NCI-H2171 treated with DMSO at 0.1 percent for 48 hours (cell line): ENCODE results near the gene TSEN15.

ENCODE experiments used
- DNase-seq: peaks from one replicate; lab custom pipeline; 2025; lab: John Stamatoyannopoulos, UW

Gene TSEN15

DNA sequence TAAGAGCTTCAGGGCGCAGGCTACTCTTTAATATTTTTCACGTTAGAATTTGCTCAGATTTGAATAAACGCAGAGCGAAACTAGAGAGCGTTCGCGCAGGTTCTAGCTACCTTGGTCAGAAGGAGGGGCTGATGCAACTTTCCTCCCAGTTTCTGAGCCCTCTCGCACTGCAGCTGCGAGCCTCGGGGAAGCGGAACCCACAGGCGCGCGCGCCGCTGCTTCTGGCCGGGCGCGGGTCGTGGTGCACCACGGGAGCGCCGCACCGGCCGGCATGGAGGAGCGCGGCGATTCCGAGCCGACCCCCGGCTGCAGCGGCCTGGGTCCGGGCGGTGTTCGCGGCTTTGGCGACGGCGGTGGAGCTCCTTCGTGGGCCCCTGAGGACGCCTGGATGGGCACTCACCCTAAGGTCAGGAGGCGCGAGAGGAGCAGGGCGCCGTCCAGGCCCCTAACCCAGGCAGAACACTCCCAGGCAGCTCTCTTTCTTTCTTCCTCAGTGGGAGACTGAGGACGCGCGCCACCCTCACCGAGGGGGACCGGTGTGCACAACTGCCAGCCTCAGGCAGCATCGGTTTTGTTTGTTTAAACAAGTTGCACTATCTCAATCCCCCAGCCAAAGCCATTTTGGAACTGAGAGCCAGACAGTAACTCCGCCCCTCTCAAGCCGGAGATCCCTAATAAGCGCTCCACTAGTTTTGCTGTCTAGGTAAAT is at the start of gene TSEN15:
TSS of gene TSEN15 (plus strand) at position 246 of the 709 bp plus-strand sequence. CDS start at position 272, 26 bp downstream.
- DNase-seq: peak; percentile 88

DNA sequence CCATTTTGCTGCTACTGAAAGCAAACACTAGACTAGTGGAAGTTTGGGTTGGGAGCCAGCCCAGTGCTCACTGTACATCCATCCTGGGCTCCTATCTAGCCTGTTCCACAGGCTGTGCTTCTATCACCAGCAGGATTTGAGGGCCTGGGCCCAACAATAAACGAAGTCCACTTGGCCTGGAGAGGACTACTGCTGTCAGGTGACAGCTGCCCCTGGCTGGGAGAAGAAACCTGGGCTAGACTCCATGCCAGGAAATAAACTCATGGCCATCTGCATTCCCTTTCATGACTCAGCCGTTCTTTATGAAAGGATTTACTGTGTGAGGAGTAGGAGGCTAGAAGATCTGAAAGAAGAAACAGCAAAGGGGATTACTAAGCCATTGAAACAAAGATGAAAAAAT is 49.5 kb upstream of the TSEN15 start:
- DNase-seq: no peak

DNA sequence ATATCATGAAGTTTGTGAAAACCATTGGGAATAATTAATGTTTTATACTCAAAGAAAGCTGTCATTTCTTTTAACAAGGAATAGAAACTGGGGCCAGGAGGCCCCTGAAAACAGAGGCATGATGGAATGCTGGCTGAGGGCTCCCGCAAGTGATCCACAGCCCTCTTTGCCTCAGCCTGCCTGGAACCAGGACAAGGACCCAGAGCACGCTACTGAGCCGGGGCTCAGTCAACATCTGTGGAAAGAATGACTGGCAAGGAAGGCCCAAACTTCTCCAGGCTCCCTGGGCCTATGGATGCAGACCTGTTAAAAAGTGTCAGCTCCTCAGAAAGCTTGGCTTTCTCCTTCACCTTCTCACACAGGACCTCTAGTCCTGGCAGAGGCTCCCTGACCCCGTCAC is 46.6 kb upstream of the TSEN15 start:
- no peak for DNase-seq

DNA sequence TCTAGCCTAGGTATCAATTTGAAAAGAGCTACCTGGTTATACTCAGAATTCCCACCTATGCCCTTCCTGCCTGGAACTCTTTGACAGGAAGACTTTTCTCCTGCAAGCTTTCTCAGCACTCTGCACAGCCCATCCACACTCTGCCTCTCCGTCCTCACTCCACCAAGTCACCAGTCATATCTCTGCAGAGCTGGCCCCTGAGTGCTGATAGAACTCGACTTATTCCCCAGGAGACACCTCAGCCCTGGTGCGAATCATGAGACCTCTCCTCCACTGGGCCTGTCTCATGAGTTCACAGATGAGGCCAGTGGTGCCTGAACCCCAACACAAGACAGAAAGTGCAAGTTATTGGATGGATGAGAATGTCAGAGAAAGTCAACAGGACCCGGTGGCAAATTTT is 46.0 kb upstream of the TSEN15 start:
- DNase-seq: no peak

DNA sequence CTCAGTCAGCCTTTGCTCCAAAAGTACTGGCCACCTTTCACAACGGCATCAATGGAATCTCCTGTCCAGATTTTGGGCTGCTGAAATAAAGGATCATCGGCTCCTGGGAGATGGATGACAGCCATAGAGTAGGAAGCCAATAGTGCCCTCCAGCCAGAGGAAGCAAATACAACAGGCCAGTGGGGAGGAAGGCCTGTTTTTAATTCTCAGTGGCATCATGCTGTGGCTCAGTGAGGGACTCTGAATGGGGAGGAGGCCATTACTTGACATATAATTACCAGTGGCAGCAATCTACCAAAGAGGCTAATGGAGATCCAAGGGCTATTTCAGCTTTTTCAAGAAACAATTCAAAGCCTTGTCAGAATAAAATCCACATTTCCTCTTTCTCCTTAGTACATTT is 40.7 kb upstream of the TSEN15 start:
- no peak for DNase-seq

DNA sequence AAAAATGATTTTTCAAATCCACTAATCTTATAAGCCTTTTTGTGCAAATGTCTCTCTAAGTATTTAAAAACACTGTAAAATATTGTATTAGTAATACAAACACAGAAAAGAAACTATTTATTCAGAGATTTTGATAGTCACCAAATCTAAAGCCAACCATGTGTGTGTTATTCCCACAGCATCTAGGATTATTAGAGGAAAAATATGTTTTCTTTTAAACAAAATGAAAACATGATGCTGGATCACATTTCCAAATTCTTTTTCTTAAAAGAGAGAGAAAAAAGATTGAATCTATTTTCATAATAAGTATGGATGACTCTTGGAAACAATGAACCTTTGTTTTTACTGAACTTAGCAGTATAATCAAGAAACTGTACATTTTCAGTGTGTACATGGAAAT is 39.3 kb upstream of the TSEN15 start:
- no peak for DNase-seq

DNA sequence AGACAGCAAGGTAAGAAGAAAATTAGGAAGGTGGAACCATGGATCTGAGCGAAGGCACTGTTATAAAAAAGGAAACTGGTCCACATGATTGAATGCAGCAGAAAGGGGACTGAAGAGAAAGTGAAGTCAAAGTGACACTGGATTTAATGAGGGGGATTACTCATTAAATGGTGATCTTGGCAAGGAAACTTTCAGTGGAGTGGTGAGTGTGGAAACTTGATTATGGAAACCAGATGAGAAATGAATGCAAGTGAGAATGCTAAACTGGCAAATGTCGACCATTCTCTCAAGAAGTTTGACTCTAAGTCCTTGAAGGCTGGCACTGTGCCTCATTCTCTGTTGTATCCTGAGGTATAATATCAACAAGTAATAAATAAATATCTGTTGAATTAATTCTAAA is 37.3 kb upstream of the TSEN15 start:
- no peak for DNase-seq

DNA sequence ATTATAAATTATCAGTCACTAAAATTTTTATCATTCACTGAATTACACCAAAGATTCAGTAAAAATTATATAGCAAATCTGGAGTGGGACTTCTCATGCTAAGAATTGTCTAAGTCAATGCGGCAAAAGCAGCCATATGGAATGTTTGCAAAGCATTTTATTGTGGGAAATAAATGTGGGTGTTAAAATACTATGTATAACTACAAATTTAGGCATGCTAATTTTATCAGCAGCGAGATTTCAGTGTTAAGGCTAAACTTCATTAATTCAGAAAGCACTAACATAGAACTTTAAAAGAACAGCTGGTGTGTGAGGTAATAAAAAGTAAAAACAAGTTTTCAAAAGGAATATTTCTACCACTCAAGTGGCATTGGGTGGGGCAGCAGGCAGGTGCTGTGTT is 35.4 kb upstream of the TSEN15 start:
- no peak for DNase-seq

DNA sequence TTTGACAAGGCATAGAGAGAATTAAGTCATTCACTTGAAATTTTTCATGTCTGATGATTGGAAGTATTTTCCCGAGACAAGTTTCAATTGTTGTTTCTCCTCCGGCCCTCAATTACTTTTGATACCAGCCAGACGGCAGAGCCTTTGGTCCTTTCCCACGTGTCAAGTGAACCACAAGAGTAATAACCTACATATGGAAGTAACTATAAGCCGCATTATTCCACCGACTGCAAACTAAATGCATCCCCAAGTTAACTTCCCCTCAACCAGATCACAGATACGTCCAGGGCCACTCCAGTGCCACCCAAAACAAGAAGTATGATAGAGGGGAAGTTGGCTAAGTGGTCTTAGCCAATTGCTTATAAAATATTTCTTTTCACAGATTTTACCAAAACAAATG is 34.2 kb upstream of the TSEN15 start:
- no peak for DNase-seq

DNA sequence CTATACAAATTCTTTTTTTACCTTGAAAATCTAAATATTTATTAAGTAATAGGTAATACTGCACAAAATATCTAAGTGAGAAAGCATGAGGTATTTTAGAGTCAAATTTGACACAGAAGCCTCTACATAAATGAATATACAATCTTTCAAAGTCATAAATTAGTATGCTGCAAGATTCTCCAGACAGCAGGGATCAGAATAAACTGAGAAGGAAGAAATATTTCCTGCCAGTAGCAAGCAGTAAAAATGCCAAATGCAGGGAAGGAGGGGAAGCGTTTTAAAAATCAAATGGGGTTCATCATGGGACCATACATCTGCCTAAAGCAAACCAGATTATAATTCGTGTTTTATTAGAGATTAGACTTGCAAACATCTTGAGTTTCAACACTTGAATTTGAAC is 32.9 kb upstream of the TSEN15 start:
- no peak for DNase-seq

DNA sequence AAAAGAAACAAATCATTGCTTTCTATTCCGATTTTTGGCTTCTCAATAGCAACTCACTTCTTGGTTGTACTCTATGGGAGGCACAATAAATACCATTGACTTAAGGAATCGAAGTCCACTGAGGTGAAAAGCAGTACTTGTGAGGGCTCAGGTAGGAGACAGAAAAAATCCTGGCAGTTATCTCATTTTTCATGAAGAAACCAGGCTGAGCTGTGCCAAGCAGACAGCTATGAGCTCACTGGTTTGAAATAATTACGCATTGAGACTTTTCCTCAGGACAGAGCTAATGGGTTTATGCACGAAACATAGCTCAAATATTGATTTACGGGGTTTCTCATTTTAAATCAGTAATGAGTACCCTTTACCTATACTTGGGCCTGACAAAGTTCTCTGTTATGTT is 32.5 kb upstream of the TSEN15 start:
- no peak for DNase-seq

DNA sequence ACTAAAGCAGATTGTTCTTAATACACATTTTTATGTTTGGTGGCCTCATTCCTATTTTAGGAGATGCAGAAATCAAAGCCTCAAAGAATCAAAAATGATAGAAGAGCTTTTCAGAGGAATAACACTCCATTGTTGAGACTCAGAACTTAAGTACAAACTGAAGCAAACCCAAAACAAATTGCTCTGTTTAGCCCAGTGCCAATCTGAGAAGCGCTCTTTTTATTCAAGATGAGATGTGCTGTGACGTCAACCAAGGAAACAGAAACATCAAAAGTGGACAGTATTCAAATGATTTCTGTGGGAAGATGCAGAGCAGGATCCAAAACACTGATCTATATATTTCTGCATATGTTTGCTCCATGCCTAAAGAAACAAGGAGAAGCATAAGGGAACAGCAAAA is 32.0 kb upstream of the TSEN15 start:
- DNase-seq: no peak

DNA sequence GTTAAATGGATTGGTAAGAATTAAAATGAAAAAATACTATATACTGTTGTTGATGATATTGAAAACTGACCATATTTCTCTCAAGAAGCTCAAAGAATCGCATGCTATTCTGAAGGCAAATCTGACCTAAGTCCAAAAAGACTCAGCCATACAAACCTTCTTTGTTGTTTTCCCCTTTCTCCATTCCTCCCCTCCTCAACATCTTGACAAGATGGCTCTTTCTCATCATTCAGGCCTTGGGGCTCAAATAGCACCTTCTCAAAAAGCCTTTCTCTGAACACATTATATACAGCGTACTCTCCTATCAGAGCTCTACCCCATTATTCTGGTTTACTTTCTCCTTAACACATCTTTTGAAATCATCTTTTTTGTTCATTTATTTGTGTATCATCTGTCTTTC is 31.2 kb upstream of the TSEN15 start:
- DNase-seq: no peak

DNA sequence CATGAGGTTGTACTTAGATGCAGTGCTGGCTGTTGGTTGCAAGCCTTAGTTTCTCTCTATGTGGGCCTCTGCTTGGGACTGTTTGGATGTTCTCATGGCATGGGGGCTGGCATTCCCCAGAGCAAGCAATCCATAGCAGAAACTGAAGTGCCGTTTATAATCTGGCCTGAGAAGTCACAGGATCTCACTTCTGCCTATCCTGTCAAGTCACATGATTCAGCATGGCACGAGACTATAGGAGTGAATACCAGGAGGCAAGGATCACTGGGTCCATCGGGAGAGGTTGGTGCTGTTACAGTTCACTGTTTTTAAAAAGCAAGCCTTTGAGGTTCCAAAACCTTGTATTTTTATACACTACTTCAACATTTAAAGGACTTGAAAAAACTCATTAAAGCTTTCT is 30.7 kb upstream of the TSEN15 start:
- no peak for DNase-seq

DNA sequence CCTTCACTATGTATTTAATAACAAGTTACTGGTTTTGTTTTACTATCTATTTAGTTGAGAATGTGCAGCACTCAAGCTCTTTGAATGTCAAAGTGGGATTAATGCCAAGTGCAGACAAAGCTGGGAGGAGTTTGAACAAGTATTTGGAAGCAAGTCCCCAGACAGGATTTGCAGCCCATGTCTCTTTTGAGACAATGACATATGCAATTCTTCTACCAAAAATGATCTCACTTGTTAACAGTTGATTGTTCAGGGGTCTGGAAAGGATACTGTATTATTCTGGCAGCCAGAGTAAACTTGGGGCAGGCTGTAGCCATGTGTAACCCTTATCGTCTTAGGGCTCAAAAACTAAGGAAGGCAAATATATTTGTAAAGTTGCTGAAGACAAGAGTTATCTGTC is 29.8 kb upstream of the TSEN15 start:
- DNase-seq: no peak

DNA sequence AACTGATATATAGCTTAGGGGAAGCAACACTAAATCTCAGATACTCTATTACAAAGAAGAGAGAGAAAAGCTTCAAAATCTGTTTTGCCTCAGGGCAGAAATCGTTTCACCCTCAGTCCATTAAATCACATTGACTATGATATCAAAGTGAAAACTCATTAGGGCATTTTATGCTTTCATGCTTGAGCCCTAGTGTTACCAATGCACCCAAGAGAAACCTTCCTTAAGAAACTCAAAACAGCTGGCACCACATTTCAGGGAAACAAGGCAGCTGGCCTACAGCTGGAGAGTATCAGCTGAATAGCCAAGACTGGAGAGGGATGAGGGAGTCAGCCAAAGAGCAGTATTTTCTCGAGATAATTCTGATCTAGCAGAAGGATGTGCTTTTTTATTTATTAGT is 28.9 kb upstream of the TSEN15 start:
- peak; percentile 8 for DNase-seq

DNA sequence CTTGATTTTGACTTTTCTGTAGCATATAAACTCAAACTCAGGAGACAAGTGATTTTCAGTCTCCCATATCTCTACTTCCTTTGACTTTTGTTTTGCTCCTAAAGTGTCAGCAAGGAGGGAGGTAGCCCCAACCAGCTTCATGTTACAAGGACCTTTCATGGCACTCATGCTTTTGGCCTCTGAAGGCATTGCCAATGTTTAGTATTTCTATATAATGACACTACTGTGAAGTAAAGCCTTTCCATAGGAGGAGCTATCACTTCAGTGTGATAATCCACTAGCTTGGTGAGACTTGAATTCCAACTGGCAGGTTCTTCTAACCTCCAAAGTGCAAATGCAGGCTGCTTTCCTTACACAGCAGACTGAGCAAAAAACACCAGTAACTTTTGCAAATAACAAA is 28.4 kb upstream of the TSEN15 start:
- no peak for DNase-seq

DNA sequence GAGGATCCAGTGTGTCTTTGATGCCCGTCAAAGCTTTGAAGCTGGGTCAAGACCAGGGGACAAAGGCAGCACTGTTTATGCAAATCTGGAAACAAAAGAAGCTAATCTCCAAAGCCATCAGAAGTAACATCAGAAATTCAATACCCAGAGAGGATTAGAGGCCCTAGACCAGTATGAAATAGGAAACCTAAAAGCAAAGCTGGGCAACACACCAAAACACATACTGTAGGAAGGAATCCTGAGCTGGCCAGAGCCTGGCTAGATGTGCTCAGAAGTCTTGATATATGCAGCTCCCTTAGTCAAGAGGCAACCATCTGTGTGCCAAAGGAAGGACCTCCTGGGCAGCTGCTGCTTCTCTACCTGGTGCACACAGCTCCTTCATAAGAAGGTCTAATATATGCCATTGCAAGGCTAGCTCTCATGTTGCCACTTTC is 26.3 kb upstream of the TSEN15 start:
- DNase-seq: peak; percentile 55

DNA sequence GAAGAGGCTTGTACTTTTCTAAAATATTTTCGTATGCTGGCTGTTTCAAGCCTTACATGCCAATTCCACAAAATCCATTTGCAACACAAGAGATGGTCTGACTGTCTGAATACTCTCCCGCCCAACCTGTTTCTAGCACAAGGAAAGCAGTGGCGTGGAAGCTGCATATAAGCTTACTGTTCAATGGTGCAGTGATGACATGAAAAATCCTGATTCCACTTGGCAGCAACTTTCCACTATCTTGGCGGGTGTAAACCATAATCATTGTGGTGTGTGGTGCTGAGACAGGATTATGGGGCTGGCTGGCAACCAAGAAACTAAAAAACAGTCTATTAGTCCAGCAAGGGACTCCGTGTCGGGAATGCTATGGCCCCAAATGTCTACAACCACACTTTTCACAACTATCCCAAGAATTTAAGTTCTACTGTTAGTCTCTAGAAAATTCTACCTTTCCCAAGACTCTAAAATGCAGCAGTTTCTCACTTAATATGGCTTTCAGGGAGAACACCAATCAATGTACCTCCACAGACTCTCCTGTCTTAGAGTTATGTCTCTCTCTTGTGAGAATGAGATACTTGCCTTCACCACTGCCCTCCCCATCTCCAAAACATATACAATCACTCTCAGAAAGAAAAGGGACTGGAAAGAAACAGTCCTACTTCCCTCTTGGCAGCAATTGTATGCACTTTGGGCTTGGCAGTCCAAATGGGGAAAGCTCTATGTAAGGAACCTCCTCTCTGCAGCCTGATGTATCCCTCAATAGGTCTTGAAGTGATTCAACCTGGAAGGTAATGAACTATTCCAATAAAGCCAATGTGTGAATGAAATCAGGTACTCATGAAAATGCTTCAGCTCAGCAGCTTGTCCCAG is 23.5 kb upstream of the TSEN15 start:
- DNase-seq: no peak

DNA sequence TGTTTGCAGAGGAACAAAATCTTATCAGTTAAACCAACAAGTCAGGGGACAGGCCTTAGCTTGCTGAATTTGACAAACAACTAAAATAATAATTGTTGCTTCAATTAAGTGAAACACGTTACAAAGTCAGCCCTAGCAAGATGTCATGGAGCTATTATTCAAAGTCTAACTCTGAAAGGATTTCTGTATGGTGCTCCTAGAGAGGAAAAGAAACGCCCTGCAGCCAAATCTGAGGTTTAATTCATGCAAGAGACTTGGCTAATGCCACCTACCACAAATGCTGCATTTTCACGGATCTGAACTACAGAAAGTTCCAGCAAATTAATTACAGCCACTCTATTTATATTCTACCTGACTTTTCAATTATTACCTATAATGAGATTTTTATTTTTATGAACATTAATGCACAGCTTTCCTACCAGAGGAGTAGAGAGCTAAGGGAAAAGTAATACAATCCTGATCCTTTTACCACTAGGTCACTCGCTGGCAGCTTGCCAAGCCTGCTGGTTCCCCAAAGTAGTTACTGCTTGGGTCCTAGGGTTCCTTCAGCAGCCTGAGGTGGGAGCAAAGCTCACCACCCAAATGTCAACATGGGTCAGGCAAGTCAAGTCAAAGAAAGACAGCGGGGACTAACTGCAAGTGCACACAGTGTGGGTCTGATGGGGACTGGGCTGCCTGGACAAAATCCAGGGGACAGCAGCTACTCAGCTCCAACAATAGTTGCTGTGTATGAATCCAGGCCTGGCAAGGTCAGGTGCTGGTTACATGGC is 22.5 kb upstream of the TSEN15 start:
- DNase-seq: peak; percentile 3

DNA sequence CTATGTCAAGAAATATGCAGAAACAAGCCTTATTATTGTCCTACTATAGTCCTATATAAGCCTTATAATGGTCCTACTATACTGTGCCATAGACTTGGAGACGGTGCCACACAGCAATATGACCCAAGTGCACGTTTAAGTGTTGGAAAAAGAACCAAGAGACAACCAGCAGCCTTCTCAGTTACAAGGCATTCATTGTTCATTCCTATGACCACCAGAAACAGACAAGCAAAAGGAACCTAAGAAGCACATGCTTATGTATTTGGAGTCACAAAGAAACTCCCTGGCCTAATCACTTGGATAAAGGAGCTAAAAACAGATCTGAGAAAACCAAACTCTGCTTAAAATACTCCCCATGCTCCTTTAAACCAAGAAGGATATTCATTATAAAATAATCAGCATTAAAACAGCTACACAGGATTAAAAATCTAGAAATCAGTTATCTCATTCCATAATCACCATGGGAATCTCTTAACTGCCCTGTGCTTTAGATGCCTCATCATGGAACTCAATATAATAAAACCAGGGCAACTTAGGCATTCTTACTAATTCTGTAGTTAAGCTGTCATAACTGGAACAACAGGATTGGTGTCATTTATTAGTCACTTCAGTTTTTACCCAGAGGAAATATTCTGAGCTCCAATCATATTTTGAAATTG is 21.0 kb upstream of the TSEN15 start:
- no peak for DNase-seq

DNA sequence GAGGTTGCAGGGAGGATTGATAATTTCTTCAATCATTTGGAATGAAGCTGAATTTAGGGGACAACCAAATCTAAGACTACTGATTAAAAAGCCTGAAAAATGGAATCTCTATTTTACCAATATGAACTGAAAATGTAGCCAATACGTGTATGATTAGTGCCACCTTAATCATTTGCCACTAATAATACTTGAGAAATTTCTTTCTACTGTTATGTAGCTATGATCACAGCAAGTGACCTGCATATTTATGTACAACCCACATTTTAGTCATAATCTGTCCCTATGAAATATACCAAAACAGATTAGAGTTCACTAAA is 20.5 kb upstream of the TSEN15 start:
- DNase-seq: no peak
